ENCODE data around the gene RAD50. TPM values are rescaled to one million over a fixed set of nuclear protein-coding genes. Genes with fewer than 3 reads are reported as not detected.

The RAD50 gene
- total and polyA plus RNA-seq, 10 of the 15 experiments (the other 5 are each of a cell fraction or from before 2014, with no cell fraction given): 12.8 to 68.6 (median 47.0) TPM

- DNase-seq (ENCODE audit: low read depth, low spot score): no peak
- Histone ChIP-seq H3K4me3 (no peak within 1 kb of the TSS), H3K27me3 (replicated peaks in 1 of 2; ENCODE audit: control insufficient read depth in 2 of 2, insufficient read depth in 2 of 2, low read length in 1 of 2) (no peaks in the 10 kb centered on the region), H3K4me2 (ENCODE audit: control insufficient read depth, insufficient read depth) (no peak within 1 kb of the TSS), H3K79me2 (ENCODE audit: control insufficient read depth, insufficient read depth, low read length) (no peaks in the 10 kb centered on the region), H3K27ac (ENCODE audit: control insufficient read depth, insufficient read depth) (no peak within 1 kb of the TSS), H3K9ac (ENCODE audit: control insufficient read depth, insufficient read depth, low read length) (no peak within 1 kb of the TSS), H3K36me3 (ENCODE audit: control insufficient read depth in 2 of 2, insufficient read depth in 2 of 2, low read length in 1 of 2) (no peaks in the 10 kb centered on the region), H2AFZ (ENCODE audit: control insufficient read depth, low read depth, low read length) (no peak within 1 kb of the TSS), H3K4me1 (ENCODE audit: control insufficient read depth, insufficient read depth, low read length) (0 out of 2 replicates have a peak, but pooled peaks cover 3% of the 10 kb centered on the region), H4K20me1 (ENCODE audit: control insufficient read depth, insufficient read depth) (no peaks in the 10 kb centered on the region), H3K9me3 (replicated peaks; ENCODE audit: control insufficient read depth, insufficient read depth, low read length) (no peaks in the 10 kb centered on the region)
- SMC1A ChIA-PET (ENCODE audit: uncharacterized antibody, unreplicated experiment): interaction anchor here (0.7 to 1.2 kb wide), 2 partner anchors 38 to 262 kb away, joined by 3 read pairs; no protein-coding TSS in a partner anchor
- ATAC-seq: no peak
- RAD21 ChIA-PET (ENCODE audit: unreplicated experiment): no interaction called here
- intact Hi-C loops (cut with micrococcal nuclease; ENCODE audit: unreplicated experiment): no loop called here
- FAIRE-seq: no peak
- TF ChIP-seq NRF1 (conservative IDR thresholded peaks at IDR 0.05; ENCODE audit: low read depth, low read length) (no peak), HSF1 (IDR thresholded peaks at IDR 0.05; ENCODE audit: low read depth, low read length) (no peak), RAD21 (IDR thresholded peaks at IDR 0.05; ENCODE audit: insufficient read depth, low read depth, low read length) (no peak), SP1 (IDR thresholded peaks at IDR 0.05; ENCODE audit: low read depth, low read length) (no peak), STAT1 (conservative IDR thresholded peaks at IDR 0.05) (no peak), EP300 (IDR thresholded peaks at IDR 0.05; ENCODE audit: borderline replicate concordance in 1 of 2, control insufficient read depth in 1 of 2, low read depth in 2 of 2, low read length in 2 of 2) (no peak), USF1 (IDR thresholded peaks at IDR 0.05; ENCODE audit: borderline replicate concordance, extremely low read length, insufficient read depth, low read depth, low read length) (no peak), POLR2AphosphoS2 (IDR thresholded peaks at IDR 0.05; ENCODE audit: low read depth, low read length) (no peak), ATF3 (IDR thresholded peaks at IDR 0.05; ENCODE audit: borderline replicate concordance, extremely low read depth, low read depth, low read length) (no peak), ZNF592 (IDR thresholded peaks at IDR 0.05) (no peak), ESRRA (IDR thresholded peaks at IDR 0.05; ENCODE audit: low read length) (no peak)
- WGBS (ENCODE audit: insufficient coverage, insufficient replicate concordance, low lambda C conversion rate, missing lambda C conversion rate): 43% methylated on average over 7 of the region's 7 CpGs
- POLR2A ChIA-PET: interaction anchor here (1.6 kb wide), 1 partner anchor 28 kb away, joined by 4 read pairs; no protein-coding TSS in a partner anchor
- CTCF ChIA-PET: interaction anchor here (1.4 kb wide), 1 partner anchor 16 kb away, joined by 4 read pairs; no protein-coding TSS in a partner anchor
- in situ Hi-C loops (cut with MboI): no loop called here
- BruUV-seq (replicated peaks): no TSS peak
Measured at GRCh38 chr5:132543472-132544201, 13.1 kb upstream of the RAD50 start, which contains the start of gene IL5. Gene IL5, minus strand, starts transcription at chr5:132543522. Its CDS starts 44 bp downstream, at chr5:132543478.

All from GM12878 (cell line).